MCF 10A (cell line): ENCODE measurements around the gene OTOF. TPM values are rescaled to one million over a fixed set of nuclear protein-coding genes. Genes with fewer than 3 reads are reported as not detected.

Experiments
- BruUV-seq: library from RNA; stranded (reverse); fragments of 400-500 nt; replicated peaks from 2 replicates; lab custom pipeline; 2021; lab: Mats Ljungman, UMichigan
- CTCF ChIA-PET: fragments of 300-600 bp; sonication (Branson Sonifier 250); formaldehyde crosslinking; extraction: SDS; loops from one replicate; lab custom pipeline; 2021; ENCODE audit warnings: antibody characterized with exemption, inconsistent platforms; lab: Yijun Ruan, JAX
- POLR2A ChIA-PET: fragments of 300-600, 350-650 bp; sonication (Branson Sonifier 250); formaldehyde crosslinking; extraction: SDS; loops from one replicate; lab custom pipeline; 2020; ENCODE audit warnings: antibody characterized with exemption, inconsistent platforms; lab: Yijun Ruan, JAX
- DNase-seq: peaks from one replicate; pipeline ENCODE4 v3.0.0-alpha.2; 2018; ENCODE audit not compliant: unreplicated experiment
- H3K27ac Mint-ChIP-seq: one replicate; pipeline ENCODE4 v1.8.0; 2022; ENCODE audit warnings: mild to moderate bottlenecking, low read depth, mixed read lengths; ENCODE audit not compliant: unreplicated experiment
- H3K27me3 Mint-ChIP-seq: one replicate; pipeline ENCODE4 v1.8.0; 2022; ENCODE audit warnings: mixed read lengths; ENCODE audit not compliant: insufficient read depth, unreplicated experiment
- H3K36me3 Mint-ChIP-seq: one replicate; pipeline ENCODE4 v1.8.0; 2022; ENCODE audit warnings: mild to moderate bottlenecking, moderate library complexity, mixed read lengths; ENCODE audit not compliant: insufficient read depth, unreplicated experiment
- H3K4me1 Mint-ChIP-seq: one replicate; pipeline ENCODE4 v1.8.0; 2022; ENCODE audit warnings: mixed read lengths; ENCODE audit not compliant: insufficient read depth, unreplicated experiment
- H3K4me3 Mint-ChIP-seq: one replicate; pipeline ENCODE4 v1.8.0; 2022; ENCODE audit warnings: mild to moderate bottlenecking, moderate library complexity, mixed read lengths; ENCODE audit not compliant: unreplicated experiment
- H3K9me3 Mint-ChIP-seq: one replicate; pipeline ENCODE4 v1.8.0; 2022; ENCODE audit warnings: mixed read lengths; ENCODE audit not compliant: unreplicated experiment
- intact Hi-C: fragments of 100-400 bp; cut with micrococcal nuclease; formaldehyde crosslinking; loops from 2 replicates; pipeline ENCODE4 v1.14.1; 2022
- total RNA-seq: library from RNA; stranded (reverse); gene quantifications from 2 replicates; pipeline ENCODE4 v1.2.3, GENCODE V29; 2022
- TF ChIP-seq, protein P1 (sequence below): fragments of 200-600 bp; IDR thresholded peaks from one replicate; pipeline ENCODE4 v1.8.0; 2022; ENCODE audit warnings: antibody characterized with exemption, mild to moderate bottlenecking; ENCODE audit not compliant: unreplicated experiment

Gene OTOF
- total RNA-seq, 1 experiment from 2014 or later = not detected

- Mint-ChIP-seq H3K36me3 (peaks cover 6% of the 10 kb centered on the region), H3K4me1 (no peaks in the 10 kb centered on the region), H3K27ac (no peak overlapping the region), H3K27me3 (peaks cover 54% of the 10 kb centered on the region), H3K4me3 (no peak overlapping the region), H3K9me3 (no peaks in the 10 kb centered on the region)
- DNase-seq = no peak
- TF ChIP-seq, protein P1, sequence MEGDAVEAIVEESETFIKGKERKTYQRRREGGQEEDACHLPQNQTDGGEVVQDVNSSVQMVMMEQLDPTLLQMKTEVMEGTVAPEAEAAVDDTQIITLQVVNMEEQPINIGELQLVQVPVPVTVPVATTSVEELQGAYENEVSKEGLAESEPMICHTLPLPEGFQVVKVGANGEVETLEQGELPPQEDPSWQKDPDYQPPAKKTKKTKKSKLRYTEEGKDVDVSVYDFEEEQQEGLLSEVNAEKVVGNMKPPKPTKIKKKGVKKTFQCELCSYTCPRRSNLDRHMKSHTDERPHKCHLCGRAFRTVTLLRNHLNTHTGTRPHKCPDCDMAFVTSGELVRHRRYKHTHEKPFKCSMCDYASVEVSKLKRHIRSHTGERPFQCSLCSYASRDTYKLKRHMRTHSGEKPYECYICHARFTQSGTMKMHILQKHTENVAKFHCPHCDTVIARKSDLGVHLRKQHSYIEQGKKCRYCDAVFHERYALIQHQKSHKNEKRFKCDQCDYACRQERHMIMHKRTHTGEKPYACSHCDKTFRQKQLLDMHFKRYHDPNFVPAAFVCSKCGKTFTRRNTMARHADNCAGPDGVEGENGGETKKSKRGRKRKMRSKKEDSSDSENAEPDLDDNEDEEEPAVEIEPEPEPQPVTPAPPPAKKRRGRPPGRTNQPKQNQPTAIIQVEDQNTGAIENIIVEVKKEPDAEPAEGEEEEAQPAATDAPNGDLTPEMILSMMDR = no peak
- POLR2A ChIA-PET = no interaction called here
- no TSS peak for BruUV-seq
- CTCF ChIA-PET = interaction anchor here (1.1 to 1.3 kb wide), 2 partner anchors 68 to 96 kb away, joined by 3 to 5 read pairs; no protein-coding TSS in a partner anchor
- intact Hi-C loops = no loop called here
Measured at GRCh38 chr2:26510344-26510973, 32.5 kb upstream of the OTOF start.

GRCh38 chr2:26509141-26509540 lies 31.2 kb upstream of the OTOF start:
- intact Hi-C loops = no loop called here
- Mint-ChIP-seq H3K4me1 (no peaks in the 10 kb centered on the region), H3K27me3 (peaks cover 60% of the 10 kb centered on the region), H3K36me3 (peaks cover 6% of the 10 kb centered on the region), H3K27ac (no peak overlapping the region), H3K4me3 (no peak overlapping the region), H3K9me3 (no peaks in the 10 kb centered on the region)
- POLR2A ChIA-PET = no interaction called here
- CTCF ChIA-PET = interaction anchor here (0.8 to 2.1 kb wide), 2 partner anchors 47 to 69 kb away, joined by 3 to 8 read pairs; no protein-coding TSS in a partner anchor
- BruUV-seq = no TSS peak
- DNase-seq = no peak
- TF ChIP-seq, protein P1 = no peak

DNA sequence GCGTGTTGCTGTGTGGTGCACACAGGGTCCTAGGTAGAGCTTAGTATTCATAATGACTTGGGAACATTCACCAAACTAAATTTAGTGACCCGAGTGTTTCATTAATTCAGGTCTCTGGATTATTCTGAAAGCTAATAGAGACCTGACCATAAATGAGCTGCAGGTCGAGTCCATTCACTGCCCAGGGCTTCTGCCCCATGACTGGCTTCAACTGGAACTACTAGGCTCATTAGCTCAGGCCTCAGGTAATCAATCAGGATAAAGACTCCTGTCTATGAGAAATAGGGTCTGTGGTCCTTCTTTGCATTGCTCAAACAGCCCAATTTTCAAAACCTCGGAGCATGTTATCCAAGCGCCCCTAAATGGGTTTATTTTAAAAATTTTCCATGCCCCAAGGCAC lies 30.0 kb upstream of the OTOF start:
- TF ChIP-seq, protein P1 = no peak
- Mint-ChIP-seq H3K36me3 (peaks cover 6% of the 10 kb centered on the region), H3K27me3 (peaks cover 64% of the 10 kb centered on the region)

DNA sequence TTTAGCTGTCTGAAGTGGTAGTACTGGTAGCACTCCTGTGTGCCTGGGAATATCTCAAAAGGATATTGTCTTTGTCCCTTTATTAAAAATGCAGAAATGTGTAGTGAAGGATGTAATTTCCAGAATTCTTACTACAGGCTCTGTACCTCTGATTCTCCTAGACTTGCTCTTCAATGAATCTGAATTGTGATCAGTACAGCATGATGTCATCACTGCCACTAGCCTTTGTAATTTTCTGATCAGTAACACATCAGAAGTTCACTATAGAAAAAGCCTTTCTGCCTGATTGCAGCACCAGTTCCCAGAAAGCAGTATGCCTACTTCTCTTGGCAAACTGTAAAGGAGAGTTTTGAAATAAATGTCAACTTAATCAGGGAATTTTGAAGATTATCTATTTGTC lies 29.2 kb upstream of the OTOF start:
- H3K4me3 Mint-ChIP-seq = no peak overlapping the region
- intact Hi-C loops = no loop called here
- no peak for DNase-seq
- H3K36me3 Mint-ChIP-seq = peaks cover 6% of the 10 kb centered on the region
- H3K4me1 Mint-ChIP-seq = peaks cover 5% of the 10 kb centered on the region
- H3K27me3 Mint-ChIP-seq = peaks cover 56% of the 10 kb centered on the region
- POLR2A ChIA-PET = no interaction called here
- H3K27ac Mint-ChIP-seq = no peak overlapping the region
- H3K9me3 Mint-ChIP-seq = no peaks in the 10 kb centered on the region
- TF ChIP-seq, protein P1 = no peak
- BruUV-seq = no TSS peak
- CTCF ChIA-PET = interaction anchor here (0.7 kb wide), 1 partner anchor 31 kb away, joined by 3 read pairs; no protein-coding TSS in a partner anchor

More for the DNA sequence above, 30.0 kb upstream of the OTOF start:
- DNase-seq = no peak
- no peak overlapping the region for H3K27ac Mint-ChIP-seq
- H3K4me3 Mint-ChIP-seq = no peak overlapping the region
- intact Hi-C loops = no loop called here
- ChIA-PET POLR2A (no interaction called here), CTCF (interaction anchor here (0.7 to 2.1 kb wide), 2 partner anchors 32 to 70 kb away, joined by 3 to 8 read pairs; no protein-coding TSS in a partner anchor)
- no peaks in the 10 kb centered on the region for H3K9me3 Mint-ChIP-seq
- H3K4me1 Mint-ChIP-seq = peaks cover 5% of the 10 kb centered on the region
- BruUV-seq = no TSS peak
